ENCODE data around the gene CAPRIN2. TPM values are rescaled to one million over a fixed set of nuclear protein-coding genes. Genes with fewer than 3 reads are reported as not detected.

The CAPRIN2 gene
- total and polyA plus RNA-seq, 2 of the 8 experiments (the other 6 are each of a cell fraction or from before 2014, with no cell fraction given): 24.8 to 52.0 TPM

DNA sequence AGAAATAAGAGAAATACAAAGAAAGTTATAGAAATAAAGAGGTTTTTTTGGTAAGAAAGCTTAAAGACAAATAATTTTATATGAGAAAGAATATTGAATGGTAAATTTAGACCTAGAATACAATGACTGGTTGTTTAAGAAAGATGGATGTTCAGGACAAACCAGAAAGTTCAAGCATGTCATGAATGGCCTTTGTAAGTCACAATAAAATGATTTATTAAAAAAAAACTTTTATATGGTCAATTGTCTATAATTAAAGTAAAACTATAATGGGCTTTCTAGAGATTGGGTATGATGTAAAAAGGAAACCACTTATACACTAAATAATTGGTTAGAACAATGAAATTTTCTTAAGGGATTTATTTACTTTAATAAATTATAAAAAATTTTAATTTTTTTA is 19.8 kb upstream of the CAPRIN2 start:
- no peak overlapping the region for H3K18ac ChIP-seq (ENCODE audit: extremely low read depth, low read length)
- no peak overlapping the region for H3K56ac ChIP-seq (replicated peaks; ENCODE audit: insufficient read length, low read depth, low read length)
- H4K91ac ChIP-seq (replicated peaks; ENCODE audit: insufficient read length, low read length): no peak overlapping the region
- no peak overlapping the region for H4K8ac ChIP-seq (ENCODE audit: extremely low read depth, insufficient read depth, low read length)
- peaks cover 32 to 38% of the 10 kb centered on the region in 2 experiments for H3K9me3 ChIP-seq (ENCODE audit: insufficient read depth in 2 of 2, low read depth in 1 of 2, low read length in 1 of 2)
- H2AFZ ChIP-seq (ENCODE audit: low read length): no peak overlapping the region
- H2BK120ac ChIP-seq (replicated peaks; ENCODE audit: low read depth, low read length): no peak overlapping the region
- H4K5ac ChIP-seq (ENCODE audit: insufficient read length, low read depth, low read length): no peak overlapping the region
- no peaks in the 10 kb centered on the region for H3K27me3 ChIP-seq (replicated peaks in 1 of 4; ENCODE audit: control insufficient read depth in 3 of 4, extremely low read depth in 1 of 4, insufficient read depth in 3 of 4, low read length in 3 of 4)
- no peak overlapping the region for H2BK5ac ChIP-seq (ENCODE audit: low read depth, low read length)
- H3K14ac ChIP-seq (ENCODE audit: insufficient read length): no peak overlapping the region
- no peak overlapping the region for H2BK20ac ChIP-seq (ENCODE audit: low read length)
- FAIRE-seq (no peak), DNase-seq (ENCODE audit: low read depth in 1 of 2, low spot score in 2 of 2) (no peak)
- H3K4me3 ChIP-seq (ENCODE audit: extremely low read depth in 1 of 4, insufficient read depth in 2 of 4, low read depth in 3 of 4, low read length in 4 of 4): no peak overlapping the region
- H2BK15ac ChIP-seq (ENCODE audit: low read length): no peak overlapping the region
- peaks cover 0 to 8% (median 0%) of the 10 kb centered on the region in 4 experiments; a peak in 2 of 8 replicates for H3K36me3 ChIP-seq (ENCODE audit: control insufficient read depth in 2 of 4, insufficient read depth in 4 of 4, low read length in 3 of 4)
- POLR2A ChIA-PET (ENCODE audit: partially characterized antibody): no interaction called here
- no peak overlapping the region for H3K9ac ChIP-seq (replicated peaks in 1 of 4; ENCODE audit: extremely low read depth in 1 of 4, low read depth in 3 of 4, low read length in 3 of 4)
- H3K79me2 ChIP-seq (ENCODE audit: control insufficient read depth in 1 of 2, insufficient read depth in 2 of 2, low read length in 2 of 2): no peaks in the 10 kb centered on the region
- H3K4me1 ChIP-seq (replicated peaks in 1 of 4; ENCODE audit: control insufficient read depth in 3 of 4, insufficient read depth in 4 of 4, low read length in 3 of 4): peaks cover 0 to 3% (median 0%) of the 10 kb centered on the region in 4 experiments; a peak in 1 of 7 replicates
- no peak overlapping the region for H2AK5ac ChIP-seq (ENCODE audit: low read depth, low read length)
- H2BK12ac ChIP-seq (ENCODE audit: low read depth, low read length): no peak overlapping the region
- H3K4ac ChIP-seq (replicated peaks; ENCODE audit: insufficient read length, low read depth, low read length): no peak overlapping the region
- CTCF ChIA-PET (ENCODE audit: partially characterized antibody): no interaction called here
- no peak overlapping the region for H3K23ac ChIP-seq (ENCODE audit: insufficient read length)
- H3K79me1 ChIP-seq (ENCODE audit: low read depth, low read length): no peaks in the 10 kb centered on the region
- H3K23me2 ChIP-seq (ENCODE audit: low read depth, low read length): no peaks in the 10 kb centered on the region
- H4K20me1 ChIP-seq (replicated peaks in 1 of 2; ENCODE audit: control insufficient read depth in 1 of 2, insufficient read depth in 2 of 2, low read length in 2 of 2): no peaks in the 10 kb centered on the region
- H3K27ac ChIP-seq (ENCODE audit: low read depth, low read length): no peak overlapping the region
- no peak overlapping the region for H3K4me2 ChIP-seq (ENCODE audit: insufficient read depth in 1 of 2, low read depth in 2 of 2, low read length in 2 of 2)
- TF ChIP-seq, protein P1, sequence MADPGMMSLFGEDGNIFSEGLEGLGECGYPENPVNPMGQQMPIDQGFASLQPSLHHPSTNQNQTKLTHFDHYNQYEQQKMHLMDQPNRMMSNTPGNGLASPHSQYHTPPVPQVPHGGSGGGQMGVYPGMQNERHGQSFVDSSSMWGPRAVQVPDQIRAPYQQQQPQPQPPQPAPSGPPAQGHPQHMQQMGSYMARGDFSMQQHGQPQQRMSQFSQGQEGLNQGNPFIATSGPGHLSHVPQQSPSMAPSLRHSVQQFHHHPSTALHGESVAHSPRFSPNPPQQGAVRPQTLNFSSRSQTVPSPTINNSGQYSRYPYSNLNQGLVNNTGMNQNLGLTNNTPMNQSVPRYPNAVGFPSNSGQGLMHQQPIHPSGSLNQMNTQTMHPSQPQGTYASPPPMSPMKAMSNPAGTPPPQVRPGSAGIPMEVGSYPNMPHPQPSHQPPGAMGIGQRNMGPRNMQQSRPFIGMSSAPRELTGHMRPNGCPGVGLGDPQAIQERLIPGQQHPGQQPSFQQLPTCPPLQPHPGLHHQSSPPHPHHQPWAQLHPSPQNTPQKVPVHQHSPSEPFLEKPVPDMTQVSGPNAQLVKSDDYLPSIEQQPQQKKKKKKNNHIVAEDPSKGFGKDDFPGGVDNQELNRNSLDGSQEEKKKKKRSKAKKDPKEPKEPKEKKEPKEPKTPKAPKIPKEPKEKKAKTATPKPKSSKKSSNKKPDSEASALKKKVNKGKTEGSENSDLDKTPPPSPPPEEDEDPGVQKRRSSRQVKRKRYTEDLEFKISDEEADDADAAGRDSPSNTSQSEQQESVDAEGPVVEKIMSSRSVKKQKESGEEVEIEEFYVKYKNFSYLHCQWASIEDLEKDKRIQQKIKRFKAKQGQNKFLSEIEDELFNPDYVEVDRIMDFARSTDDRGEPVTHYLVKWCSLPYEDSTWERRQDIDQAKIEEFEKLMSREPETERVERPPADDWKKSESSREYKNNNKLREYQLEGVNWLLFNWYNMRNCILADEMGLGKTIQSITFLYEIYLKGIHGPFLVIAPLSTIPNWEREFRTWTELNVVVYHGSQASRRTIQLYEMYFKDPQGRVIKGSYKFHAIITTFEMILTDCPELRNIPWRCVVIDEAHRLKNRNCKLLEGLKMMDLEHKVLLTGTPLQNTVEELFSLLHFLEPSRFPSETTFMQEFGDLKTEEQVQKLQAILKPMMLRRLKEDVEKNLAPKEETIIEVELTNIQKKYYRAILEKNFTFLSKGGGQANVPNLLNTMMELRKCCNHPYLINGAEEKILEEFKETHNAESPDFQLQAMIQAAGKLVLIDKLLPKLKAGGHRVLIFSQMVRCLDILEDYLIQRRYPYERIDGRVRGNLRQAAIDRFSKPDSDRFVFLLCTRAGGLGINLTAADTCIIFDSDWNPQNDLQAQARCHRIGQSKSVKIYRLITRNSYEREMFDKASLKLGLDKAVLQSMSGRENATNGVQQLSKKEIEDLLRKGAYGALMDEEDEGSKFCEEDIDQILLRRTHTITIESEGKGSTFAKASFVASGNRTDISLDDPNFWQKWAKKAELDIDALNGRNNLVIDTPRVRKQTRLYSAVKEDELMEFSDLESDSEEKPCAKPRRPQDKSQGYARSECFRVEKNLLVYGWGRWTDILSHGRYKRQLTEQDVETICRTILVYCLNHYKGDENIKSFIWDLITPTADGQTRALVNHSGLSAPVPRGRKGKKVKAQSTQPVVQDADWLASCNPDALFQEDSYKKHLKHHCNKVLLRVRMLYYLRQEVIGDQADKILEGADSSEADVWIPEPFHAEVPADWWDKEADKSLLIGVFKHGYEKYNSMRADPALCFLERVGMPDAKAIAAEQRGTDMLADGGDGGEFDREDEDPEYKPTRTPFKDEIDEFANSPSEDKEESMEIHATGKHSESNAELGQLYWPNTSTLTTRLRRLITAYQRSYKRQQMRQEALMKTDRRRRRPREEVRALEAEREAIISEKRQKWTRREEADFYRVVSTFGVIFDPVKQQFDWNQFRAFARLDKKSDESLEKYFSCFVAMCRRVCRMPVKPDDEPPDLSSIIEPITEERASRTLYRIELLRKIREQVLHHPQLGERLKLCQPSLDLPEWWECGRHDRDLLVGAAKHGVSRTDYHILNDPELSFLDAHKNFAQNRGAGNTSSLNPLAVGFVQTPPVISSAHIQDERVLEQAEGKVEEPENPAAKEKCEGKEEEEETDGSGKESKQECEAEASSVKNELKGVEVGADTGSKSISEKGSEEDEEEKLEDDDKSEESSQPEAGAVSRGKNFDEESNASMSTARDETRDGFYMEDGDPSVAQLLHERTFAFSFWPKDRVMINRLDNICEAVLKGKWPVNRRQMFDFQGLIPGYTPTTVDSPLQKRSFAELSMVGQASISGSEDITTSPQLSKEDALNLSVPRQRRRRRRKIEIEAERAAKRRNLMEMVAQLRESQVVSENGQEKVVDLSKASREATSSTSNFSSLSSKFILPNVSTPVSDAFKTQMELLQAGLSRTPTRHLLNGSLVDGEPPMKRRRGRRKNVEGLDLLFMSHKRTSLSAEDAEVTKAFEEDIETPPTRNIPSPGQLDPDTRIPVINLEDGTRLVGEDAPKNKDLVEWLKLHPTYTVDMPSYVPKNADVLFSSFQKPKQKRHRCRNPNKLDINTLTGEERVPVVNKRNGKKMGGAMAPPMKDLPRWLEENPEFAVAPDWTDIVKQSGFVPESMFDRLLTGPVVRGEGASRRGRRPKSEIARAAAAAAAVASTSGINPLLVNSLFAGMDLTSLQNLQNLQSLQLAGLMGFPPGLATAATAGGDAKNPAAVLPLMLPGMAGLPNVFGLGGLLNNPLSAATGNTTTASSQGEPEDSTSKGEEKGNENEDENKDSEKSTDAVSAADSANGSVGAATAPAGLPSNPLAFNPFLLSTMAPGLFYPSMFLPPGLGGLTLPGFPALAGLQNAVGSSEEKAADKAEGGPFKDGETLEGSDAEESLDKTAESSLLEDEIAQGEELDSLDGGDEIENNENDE (IDR thresholded peaks at IDR 0.05; ENCODE audit: insufficient replicate concordance, low read length): no peak

All from H1 (cell line).